ENCODE results near the gene USP33. TPM values are rescaled to one million over a fixed set of nuclear protein-coding genes. Genes with fewer than 3 reads are reported as not detected.

USP33 gene
- total and polyA plus RNA-seq, 9 of the 15 experiments (the other 6 are each of a cell fraction or from before 2014, with no cell fraction given), result 22.4 to 83.5 (median 44.7) TPM

DNA sequence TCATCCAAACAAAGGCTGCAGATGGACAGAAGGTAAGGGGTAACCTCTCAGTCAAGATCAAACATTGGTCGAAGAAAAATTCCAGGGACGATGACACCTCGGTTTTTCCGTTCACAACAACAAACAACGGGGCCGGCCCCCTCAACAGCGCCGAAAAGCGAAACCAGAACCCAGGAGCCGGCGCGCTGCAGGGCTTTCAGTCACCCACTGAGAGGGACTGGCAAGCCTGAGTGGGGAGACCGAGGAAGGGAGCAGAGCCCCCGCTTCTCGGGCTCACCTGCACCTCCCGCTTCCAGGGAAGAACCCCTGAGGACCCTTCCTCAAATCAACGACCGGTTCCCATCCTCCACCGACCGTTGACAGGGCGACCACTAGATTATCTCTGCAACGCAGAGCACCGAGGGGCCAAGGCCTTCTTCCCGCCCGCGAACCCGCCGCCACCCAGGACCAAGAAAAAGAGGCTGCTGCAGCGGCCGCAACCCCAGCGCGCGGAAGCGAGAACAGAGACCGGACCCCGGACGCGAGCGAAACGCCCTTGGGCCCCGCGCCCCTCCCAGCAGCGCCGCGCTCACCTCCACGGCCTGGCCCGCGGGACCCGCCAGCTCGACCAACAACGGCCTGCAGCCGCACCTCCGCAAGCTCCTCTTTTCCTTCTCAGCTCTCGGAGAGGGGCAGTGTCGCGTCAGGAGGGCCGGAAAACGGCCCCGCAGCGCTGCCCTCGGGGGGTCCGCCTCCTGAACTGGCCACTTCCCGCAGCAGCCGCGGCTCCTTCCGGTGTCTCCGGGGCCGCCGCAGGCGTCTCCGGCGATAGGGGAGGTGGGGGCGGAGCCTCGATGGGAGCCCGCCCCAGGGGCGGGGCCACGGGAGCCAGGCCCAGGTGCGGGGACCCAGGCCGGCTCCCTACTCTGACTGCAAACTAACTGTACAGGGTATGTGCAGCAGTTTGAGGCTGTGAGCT lies at the start of gene USP33 (continued):
- TF ChIP-seq GTF2E2 (tag; IDR thresholded peaks at IDR 0.05), result no peak
- TF ChIP-seq, protein P1, sequence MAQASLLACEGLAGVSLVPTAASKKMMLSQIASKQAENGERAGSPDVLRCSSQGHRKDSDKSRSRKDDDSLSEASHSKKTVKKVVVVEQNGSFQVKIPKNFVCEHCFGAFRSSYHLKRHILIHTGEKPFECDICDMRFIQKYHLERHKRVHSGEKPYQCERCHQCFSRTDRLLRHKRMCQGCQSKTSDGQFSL (CRISPR knock-in tag; IDR thresholded peaks at IDR 0.05), result no peak
- TF ChIP-seq, protein P1 (tag; IDR thresholded peaks at IDR 0.05), result no peak
- no peak for TF ChIP-seq ZNF175 (CRISPR knock-in tag; IDR thresholded peaks at IDR 0.05; ENCODE audit: low read depth)
- TF ChIP-seq STAG1 (CRISPR knock-in tag; IDR thresholded peaks at IDR 0.05; ENCODE audit: borderline replicate concordance), result no peak
- peak; percentile 94 for TF ChIP-seq GABPA (tag; conservative IDR thresholded peaks at IDR 0.05; ENCODE audit: low read depth)
- TF ChIP-seq BHLHE40 (IDR thresholded peaks at IDR 0.05; ENCODE audit: low read length), result no peak
- no peak for TF ChIP-seq ZNF212 (CRISPR knock-in tag; IDR thresholded peaks at IDR 0.05)
- no peak for TF ChIP-seq NCOA4 (IDR thresholded peaks at IDR 0.05; ENCODE audit: partially characterized antibody)
- no peak for TF ChIP-seq SIRT6 (IDR thresholded peaks at IDR 0.05; ENCODE audit: low read depth, low read length)
- peak in 2 of 3 experiments; percentile 47 to 71 for TF ChIP-seq YY1 (IDR thresholded peaks at IDR 0.05; ENCODE audit: borderline replicate concordance in 1 of 3, control insufficient read depth in 1 of 3, extremely low read depth in 1 of 3, insufficient read depth in 3 of 3, insufficient read length in 1 of 3, insufficient replicate concordance in 2 of 3, low read depth in 1 of 3, low read length in 2 of 3)
- no peak for TF ChIP-seq MEF2A (IDR thresholded peaks at IDR 0.05; ENCODE audit: control insufficient read depth, low read depth, low read length)
- no peak for TF ChIP-seq ZNF75A (CRISPR knock-in tag; IDR thresholded peaks at IDR 0.05)
- TF ChIP-seq, protein P2, sequence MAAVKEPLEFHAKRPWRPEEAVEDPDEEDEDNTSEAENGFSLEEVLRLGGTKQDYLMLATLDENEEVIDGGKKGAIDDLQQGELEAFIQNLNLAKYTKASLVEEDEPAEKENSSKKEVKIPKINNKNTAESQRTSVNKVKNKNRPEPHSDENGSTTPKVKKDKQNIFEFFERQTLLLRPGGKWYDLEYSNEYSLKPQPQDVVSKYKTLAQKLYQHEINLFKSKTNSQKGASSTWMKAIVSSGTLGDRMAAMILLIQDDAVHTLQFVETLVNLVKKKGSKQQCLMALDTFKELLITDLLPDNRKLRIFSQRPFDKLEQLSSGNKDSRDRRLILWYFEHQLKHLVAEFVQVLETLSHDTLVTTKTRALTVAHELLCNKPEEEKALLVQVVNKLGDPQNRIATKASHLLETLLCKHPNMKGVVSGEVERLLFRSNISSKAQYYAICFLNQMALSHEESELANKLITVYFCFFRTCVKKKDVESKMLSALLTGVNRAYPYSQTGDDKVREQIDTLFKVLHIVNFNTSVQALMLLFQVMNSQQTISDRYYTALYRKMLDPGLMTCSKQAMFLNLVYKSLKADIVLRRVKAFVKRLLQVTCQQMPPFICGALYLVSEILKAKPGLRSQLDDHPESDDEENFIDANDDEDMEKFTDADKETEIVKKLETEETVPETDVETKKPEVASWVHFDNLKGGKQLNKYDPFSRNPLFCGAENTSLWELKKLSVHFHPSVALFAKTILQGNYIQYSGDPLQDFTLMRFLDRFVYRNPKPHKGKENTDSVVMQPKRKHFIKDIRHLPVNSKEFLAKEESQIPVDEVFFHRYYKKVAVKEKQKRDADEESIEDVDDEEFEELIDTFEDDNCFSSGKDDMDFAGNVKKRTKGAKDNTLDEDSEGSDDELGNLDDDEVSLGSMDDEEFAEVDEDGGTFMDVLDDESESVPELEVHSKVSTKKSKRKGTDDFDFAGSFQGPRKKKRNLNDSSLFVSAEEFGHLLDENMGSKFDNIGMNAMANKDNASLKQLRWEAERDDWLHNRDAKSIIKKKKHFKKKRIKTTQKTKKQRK (IDR thresholded peaks at IDR 0.05; ENCODE audit: borderline replicate concordance, low read depth, low read length), result no peak
- TF ChIP-seq, protein P3, sequence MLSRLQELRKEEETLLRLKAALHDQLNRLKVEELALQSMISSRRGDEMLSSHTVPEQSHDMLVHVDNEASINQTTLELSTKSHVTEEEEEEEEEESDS (CRISPR knock-in tag; IDR thresholded peaks at IDR 0.05), result no peak
- TF ChIP-seq RB1 (IDR thresholded peaks at IDR 0.05; ENCODE audit: low read depth), result peak; percentile 41; the same call in 1 of the 2 replicates
- TF ChIP-seq, protein P4, sequence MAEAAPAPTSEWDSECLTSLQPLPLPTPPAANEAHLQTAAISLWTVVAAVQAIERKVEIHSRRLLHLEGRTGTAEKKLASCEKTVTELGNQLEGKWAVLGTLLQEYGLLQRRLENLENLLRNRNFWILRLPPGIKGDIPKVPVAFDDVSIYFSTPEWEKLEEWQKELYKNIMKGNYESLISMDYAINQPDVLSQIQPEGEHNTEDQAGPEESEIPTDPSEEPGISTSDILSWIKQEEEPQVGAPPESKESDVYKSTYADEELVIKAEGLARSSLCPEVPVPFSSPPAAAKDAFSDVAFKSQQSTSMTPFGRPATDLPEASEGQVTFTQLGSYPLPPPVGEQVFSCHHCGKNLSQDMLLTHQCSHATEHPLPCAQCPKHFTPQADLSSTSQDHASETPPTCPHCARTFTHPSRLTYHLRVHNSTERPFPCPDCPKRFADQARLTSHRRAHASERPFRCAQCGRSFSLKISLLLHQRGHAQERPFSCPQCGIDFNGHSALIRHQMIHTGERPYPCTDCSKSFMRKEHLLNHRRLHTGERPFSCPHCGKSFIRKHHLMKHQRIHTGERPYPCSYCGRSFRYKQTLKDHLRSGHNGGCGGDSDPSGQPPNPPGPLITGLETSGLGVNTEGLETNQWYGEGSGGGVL (CRISPR knock-in tag; IDR thresholded peaks at IDR 0.05), result no peak
- TF ChIP-seq DACH1 (IDR thresholded peaks at IDR 0.05; ENCODE audit: partially characterized antibody), result no peak
- no peak for TF ChIP-seq KAT8 (IDR thresholded peaks at IDR 0.05; ENCODE audit: low read depth)
- TF ChIP-seq, protein P5, sequence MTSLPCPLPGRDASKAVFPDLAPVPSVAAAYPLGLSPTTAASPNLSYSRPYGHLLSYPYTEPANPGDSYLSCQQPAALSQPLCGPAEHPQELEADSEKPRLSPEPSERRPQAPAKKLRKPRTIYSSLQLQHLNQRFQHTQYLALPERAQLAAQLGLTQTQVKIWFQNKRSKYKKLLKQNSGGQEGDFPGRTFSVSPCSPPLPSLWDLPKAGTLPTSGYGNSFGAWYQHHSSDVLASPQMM (CRISPR knock-in tag; IDR thresholded peaks at IDR 0.05), result no peak
